Fibroblast of skin of back (primary cell): ENCODE results near the gene ATP6V0A4.
A peak's percentile ranks its signal among the peaks of the same experiment; 100 is the strongest.
"Not testable (repeated sequence)": the region's sequence is repeated elsewhere in the genome, so short reads cannot be mapped to it uniquely, and the experiment has no call there.

Source experiments
- DNase-seq: peaks from one replicate; pipeline ENCODE4 v3.0.0-alpha.2; 2013

The ATP6V0A4 gene

DNA sequence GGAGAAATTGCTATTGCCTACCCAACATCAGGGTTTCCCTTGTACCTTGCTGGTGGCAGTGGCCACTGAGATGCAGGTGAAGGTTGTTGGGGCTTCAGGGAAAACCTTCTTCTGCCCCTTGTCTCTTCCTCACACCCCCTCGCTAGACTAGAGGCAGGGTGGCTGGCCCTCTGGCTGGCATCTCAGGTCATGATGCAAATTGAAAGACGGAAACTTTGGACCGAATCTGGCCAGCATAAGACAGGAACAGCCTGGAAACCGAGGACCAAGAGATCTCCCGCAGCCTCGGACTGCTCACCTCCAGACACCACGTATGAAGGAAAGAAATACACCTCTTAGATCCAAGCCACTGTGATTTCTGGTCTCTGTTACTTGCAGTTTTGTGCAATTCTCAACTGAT is 99.7 kb downstream of the ATP6V0A4 start:
- no peak for DNase-seq

DNA sequence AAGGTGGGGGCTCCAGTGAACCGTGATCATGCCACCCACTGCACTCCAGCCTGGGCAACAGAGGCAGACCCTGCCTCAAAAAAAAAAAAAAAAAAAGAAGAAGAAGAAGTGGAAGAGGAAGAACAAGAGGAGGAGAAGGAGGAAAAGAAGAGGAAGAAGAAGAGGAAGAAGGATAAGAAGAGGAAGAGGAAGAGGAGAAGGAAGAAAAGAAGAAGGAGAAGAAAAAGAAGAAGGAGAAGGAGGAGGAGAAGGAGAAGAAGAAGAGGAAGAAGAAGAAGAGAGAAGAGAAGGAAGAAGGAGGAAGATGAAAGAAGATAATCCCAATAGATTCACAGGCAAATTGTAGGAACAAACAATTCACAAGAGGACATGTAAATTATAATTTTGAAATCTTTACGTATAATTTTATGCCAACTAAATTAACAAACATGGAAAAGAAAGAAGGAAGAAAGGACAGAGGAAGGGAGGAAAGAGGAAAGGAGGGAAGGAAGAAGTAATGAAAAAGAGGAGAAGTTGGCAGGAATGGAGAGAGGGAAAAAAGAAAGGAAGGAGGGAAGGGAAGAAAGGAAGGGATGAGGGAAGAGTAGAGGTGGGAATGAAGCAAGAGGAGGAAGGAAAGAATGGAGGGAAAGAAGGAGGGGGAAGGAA is 100.3 kb downstream of the ATP6V0A4 start:
- DNase-seq: no peak

DNA sequence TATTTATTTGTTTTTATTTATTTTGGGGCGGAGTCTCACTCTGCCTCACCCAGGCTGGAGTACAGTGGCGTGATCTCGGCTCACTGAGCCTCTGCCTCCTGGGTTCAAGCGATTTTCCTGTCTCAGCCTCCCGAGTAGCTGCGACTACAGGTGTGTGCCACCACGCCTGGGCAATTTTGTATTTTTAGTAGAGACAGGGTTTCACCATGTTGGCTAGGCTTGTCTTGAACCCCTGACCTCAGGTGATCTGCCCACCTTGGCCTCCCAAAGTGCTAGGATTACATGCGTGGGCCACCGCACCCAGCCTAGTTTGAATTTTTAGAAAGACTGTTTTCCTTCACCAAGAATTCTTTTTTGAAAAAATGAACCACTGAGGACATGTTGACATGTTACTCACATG is 102.2 kb downstream of the ATP6V0A4 start:
- DNase-seq: not testable (repeated sequence)

DNA sequence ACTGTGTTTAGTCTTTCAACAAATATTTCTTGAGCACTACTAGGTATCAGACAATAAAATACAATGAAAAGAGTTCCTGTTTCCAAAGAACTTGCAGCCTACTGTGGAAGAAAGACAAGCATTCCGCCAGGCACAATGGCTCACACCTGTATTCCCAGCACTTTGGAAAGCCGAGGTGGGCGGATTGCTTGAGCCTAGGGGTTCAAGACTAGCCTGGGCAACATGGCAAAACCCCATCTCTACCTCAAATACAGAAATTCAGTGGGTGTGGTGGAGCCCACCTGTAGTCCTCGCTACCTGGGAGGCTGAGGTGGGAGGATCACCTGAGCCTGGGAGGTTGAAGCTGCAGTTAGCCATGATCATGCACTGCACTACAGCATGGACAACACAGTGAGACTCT is 102.9 kb downstream of the ATP6V0A4 start:
- no peak for DNase-seq

DNA sequence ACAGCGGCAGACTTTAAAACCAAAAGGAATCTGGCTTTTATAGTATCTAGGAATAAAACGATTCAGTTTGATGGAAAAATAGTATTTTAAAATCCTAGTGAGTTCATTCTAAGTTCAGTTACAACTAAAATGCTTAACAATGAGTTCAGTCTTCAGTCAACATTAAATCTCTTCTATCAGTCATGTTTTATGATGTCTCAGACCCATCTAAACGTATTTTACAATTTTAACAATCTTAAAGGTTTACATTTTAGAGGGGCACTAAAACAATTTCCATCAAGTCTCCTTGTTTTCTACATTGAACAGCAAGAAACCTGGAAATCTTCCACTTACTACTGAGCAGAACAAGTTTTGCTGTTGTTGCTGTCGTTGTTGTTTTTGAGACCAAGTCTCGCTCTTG is 106.8 kb downstream of the ATP6V0A4 start:
- no peak for DNase-seq

DNA sequence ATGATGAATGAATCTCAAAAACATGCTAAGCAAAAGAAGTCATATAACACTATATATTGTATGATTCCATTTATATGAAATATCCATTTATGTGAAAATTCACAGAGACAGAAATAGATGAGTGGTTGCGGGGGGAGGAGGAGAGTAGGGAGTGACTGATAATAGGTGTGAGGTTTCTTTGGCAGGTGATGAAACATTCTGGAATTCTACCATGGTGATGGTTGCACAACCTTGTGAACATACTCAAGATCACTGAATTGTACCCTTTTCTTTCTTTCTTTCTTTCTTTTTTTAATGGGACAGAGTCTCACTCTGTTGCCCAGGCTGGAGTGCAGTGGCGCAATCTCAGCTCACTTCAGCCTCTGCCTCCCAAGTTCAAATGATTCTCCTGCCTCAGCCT is 107.5 kb downstream of the ATP6V0A4 start:
- DNase-seq: no peak

DNA sequence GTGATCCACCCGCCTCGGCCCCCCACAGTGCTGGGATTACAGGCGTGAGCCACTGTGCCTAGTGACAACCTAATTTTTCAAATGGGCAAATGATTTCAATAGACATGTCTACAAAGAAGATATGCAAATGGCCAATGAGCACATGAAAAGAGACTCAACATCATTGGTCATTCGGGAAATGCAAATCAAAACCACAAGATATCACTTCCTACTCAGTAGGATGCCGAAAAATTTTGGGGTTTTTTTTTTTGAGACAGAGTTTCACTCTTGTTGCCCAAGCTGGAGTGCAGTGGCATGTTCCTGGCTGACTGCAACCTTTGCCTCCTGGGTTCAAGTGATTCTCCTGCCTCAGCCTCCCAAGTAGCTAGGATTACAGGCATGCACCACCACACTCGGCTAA is 110.0 kb downstream of the ATP6V0A4 start:
- DNase-seq: not testable (repeated sequence)

DNA sequence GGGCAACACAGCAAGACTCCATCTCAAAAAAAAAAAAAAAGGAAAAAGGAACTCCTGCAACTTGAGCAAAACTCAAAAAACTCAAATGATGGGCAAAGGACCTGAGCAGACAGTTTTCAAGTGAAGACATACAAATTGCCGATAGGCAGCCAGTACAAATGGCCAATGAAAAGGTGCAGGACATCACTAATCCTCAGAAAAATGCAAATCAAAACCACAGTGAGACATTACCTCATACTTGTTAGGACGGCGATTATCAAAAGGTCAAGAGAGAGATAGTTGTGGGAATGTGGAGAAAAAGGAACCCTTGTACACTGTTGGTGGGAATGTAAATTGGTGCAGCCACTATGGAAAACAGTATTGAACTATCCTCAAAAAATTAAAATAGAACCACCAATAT is 113.7 kb downstream of the ATP6V0A4 start:
- DNase-seq: no peak

DNA sequence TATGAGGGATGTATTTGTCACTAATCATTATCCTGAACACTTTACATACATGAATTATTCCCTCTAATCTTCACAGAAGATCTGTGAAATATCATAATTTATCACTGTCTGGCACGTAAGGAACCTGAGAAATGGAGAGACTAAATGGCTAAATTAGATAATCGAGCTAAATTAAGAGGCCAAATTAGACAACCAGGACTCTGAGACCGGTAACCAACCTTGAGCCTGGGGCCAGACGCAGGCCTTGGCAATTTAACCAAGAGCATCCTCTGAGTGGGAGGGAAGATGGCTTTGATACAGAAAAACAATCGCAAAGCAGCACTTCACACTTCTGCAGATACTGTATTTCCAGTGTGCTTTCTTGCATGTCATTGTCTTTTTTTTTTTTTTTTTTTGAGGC is 118.2 kb downstream of the ATP6V0A4 start:
- no peak for DNase-seq

DNA sequence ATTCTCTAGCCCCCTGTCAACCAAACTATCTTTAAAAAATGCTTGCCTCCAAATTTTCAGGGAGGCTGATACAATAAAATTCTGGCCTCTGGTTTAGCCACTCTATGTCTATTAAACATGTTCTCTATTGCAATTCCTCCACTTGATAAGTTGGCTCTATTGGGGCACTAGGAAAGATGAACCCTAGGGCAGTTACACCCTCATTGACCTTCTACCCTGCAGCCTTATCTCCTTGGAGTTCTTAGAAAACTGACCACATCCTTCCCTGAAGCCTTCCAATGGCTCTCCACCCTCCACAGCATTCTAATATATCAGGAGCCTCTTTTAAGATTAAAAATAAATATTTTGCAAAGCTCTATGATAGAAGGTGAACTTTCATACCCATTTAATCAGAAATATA is 127.4 kb downstream of the ATP6V0A4 start:
- no peak for DNase-seq

DNA sequence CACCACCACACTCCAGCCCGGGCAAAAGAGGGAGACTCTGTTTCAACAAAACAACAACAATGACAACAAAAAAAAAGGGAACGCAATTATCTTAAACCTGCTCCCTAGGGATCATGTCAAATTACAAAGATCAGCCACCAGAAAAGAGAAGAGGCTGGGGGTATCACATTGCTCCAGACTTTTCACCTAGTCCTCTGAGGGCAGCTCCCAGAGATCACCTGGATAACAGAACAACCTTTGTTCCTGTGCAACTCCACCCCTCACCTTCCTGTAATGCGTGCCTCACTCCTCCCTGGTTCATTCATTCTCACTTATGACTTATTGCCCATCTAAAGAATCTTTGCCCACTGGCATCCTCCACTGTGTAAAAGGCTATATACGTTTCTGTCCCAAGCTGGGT is 128.6 kb downstream of the ATP6V0A4 start:
- DNase-seq: no peak

DNA sequence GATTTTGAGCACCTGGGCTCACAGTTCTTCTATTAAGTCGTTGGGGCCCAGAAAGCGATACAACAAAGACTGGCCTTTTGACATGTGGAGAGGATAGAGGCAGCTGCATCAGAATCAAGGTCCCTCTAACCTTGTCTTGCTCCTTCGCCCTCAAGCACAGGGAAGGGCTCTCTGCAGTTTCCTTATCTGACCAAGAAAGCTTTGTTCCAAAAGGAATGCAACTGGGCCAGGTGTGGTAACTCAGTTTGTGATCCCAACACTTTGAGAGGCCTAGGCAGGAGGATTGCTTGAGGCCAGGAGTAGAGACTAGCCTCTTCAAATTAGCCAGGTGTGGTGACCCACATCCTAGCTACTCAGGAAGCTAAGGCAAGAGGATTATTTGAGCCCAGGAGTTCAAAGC is 129.1 kb downstream of the ATP6V0A4 start:
- DNase-seq: no peak

DNA sequence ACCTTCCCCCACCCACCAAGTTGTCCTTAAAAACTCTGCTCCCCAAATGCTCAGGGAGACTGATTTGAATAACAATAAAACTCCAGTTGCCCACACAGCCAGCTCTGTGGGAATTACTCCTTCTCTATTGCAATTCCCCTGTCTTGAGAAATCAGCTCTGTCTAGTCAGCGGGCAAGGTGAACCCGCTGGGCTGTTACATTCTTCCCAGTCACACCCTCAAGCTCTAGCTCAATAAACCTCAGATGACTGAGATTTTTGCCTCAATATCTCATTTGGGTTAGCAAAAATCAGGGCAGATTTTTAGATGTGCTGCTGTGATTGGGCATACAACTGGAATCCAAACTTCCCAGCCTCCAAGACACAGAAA is 129.8 kb downstream of the ATP6V0A4 start:
- no peak for DNase-seq

DNA sequence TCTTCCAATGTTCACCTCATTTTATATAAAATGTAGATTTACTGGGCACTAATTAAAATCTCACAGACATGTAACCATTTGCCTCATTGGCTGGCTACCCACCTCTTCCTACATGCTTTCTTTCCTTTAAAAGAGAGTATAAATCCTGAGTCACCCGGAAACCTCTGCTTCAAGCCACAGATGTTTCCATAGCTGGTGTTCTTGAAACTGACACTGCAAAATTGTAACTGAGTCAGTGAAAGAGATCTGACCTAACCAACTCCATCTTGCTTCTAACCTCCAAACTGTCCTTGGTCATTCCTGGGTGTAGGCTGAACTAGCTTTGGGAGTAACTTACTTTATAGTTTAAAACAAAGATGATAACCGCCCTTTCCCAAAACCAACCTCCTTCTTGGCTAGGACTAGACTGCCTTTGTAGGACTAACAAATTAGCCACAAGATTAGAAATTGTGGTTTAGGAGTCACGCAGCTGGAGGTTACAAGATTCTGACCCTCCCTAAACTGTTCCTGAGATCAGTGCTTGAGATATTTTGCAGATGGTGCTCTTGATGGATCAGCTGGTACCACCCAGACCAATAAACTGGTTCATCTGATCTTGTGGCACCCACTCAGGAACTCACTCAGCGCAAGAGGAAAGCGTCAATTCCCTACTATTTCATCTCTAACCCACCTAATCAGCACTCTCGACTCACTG is 130.3 kb downstream of the ATP6V0A4 start:
- DNase-seq: no peak

DNA sequence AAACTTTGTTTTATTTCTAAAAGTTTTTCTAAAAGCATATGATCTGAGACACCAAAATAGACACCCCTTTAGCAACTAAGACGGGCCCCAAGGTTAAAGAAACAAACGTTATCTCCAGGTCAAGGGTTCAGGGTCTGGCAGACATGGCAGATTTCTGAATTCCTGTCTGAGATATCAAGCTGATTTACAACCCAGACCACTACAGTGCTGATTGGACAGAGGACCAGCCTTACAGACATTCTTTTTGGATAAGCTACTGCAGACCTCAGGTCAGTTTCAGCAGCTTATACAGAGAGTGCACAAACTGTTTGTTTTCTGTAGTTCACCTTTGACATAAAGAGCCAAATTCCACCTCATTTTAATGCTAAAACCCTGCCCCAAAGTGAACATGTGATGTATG is 131.6 kb downstream of the ATP6V0A4 start:
- no peak for DNase-seq

DNA sequence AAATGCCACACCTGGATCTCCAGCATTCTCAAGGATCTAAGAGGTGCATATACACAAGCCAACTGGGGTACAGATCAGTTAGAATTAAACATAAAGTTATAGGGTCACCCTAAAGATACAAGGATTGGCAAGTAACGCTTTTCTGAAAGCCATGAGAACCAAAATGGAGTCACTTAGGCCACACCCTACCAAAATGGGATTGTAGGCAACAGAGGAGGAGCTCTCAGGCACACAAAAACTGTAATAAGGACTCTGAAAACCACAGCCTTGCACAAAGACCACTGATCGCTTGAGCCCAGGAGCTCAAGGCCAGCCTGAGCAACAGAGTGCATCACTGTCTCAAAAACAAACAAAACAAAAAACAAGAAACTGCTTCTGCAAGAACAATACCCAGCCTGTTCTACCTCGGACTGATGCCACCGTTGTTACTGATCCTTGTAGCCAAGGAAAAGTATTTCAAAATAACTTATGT is 132.3 kb downstream of the ATP6V0A4 start:
- DNase-seq: no peak

DNA sequence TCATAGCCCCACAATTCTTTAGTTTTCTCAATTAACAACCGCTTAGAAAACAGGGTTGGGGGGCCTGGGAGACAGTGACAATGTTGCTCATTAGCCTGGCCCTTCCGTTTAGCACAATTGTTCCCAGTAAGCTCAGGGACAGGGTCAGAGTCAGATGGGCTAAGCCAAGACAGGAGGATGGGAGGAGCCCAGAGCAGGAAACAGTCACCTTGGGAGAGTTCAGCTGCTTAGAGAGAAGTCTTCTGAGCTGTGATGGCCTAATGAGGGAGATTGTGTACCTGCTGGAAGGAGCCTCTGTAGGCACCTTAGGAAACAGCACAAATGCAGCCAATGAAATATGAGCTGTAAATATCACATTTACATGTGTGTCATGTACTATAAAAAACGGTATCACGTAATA is 132.7 kb downstream of the ATP6V0A4 start:
- no peak for DNase-seq

DNA sequence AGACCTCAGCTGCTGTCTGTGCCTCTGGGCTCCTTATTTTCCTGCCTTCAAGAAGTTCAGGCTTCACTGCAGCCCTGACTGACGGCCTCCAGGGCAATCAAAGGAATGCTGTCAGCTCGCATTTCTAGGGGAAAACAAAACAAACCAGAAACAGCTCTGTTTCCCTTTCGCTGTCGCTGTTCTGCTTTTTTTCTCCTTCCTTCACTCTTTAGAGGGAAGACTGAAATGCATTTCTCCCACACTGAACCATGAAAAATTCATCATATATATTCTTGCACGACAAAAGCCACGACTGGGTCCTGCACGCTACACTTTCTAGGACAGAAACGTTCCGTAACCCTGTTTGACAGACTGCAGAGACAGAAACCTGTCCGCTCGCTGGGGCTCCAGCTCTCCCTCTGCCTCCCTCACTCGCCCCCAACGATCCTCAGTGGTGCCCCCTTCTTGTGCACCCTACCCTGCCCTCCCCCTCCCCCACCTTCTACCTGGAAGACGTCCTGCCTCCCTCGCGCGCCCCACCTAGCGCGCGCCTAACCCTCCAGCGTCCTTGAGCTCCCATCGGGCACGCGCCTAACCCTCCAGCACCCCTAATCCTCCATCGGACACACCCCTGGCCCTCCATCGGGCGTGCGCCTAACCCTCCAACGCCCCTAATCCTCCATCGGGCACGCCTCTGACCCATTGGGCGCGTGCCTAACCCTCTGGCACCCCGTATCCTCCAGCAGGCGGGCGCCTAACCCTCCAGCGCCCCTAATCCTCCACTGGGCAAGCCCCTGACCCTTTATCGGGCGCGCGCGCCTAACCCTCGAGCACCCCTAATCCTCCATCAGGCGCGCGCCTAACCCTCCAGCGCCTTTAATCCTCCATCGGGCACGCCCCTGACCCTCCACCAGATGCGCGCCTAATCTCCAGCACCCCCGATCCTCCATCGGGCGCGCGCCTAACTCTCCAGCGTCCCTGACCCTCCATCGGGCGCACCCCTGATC is 134.0 kb downstream of the ATP6V0A4 start:
- DNase-seq: peak; percentile 6

DNA sequence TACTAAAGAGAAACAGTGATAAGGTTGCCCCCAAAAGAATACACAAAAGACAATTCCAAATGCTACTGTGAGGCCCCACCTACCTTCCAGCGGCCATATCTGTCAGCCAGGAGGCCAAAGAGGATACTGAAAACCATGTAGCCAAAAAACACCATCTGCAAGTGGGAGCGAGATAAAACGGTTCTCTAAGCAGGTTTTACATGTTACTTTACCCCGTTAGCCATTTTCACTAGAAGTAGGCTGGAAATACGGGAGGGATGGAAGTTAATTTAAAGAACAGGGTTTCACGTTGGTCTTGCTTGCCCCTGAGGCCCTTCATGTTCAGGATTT is 135.0 kb downstream of the ATP6V0A4 start:
- DNase-seq: no peak

DNA sequence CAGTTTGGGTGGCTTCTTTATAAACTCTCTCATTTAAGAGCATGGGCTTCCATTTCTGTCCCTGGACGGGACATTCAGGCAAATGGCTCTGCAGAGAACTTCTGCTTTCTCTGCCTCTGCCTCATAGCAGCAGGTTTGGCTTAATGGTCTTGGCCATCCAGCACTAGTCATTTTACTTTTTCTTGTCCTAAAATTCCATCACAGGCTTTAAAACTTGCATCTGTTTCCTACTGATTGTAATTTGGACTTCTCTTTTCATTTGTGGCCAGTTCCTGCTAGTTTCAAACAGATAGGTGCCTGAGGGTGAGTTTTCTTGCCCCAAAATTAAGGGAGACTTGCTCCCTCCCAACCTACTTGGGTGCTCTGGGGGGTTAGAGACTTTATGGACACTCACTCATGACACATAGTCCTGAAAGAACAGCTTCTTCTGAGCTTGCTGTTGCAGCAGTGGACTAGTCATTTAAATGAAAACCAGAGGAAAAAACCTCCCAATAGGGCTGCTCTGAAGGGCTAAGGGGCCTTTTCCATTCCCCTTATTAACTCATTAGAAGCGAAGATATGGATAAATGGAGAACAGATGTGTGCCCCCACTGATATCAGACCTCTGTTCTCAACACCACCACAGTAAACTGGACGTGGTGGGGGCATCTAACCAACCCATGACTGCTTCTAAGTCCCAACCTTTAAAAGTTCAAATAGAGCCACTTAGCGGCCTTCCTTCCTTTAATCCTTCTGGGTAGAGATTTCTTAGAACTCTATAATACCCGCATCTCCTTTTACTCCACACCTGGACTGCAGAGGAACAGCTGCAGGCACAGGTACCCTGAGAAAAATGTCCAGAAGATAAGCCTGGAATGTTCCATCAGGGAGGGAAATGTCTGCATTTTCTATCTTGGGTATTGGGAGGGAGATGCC is 135.7 kb downstream of the ATP6V0A4 start:
- no peak for DNase-seq

DNA sequence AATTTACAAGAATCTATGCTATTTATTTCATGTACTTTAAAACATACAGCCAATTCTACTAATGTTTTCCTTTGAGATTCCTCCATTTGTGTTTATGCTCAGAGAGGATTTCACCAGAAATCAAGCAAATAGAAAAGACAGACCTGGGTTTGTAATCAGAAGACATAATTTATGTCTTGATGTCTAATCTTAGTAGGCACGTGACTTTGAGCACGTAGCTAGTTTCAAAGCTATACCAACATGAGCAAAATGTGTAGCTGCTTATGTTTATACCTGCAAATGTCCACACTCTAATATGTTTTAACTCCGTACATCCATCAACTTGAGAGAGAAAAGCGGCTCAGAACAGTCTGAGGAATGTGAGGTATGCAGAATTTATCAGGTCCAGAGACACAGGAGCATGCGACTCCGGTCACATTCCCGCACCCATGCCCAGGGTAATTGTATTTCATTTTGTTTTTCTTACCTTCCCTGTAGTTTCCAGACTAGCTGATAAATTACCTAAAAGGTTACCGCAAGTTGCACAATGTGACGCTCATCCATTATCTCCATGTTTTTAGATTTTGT is 136.8 kb downstream of the ATP6V0A4 start:
- no peak for DNase-seq

DNA sequence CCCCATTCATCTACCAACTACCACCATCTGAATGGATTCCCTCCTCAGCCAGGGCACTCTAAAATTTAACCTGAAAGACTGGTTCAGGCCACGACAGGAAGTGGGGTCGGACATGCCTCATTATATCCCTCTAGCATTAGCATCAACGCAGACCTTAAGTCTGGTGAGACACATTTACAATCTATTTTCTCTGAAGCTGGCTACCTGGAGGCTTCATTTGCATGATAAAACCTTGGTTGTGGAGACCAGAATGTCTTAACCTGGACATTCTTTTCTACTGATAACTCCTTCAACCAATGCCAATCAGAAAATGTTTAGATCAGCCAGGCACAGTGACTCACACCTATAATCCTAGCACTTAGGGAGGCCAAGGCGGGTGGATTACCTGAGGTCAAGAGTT is 139.1 kb downstream of the ATP6V0A4 start:
- no peak for DNase-seq
